ENCODE results near the gene WWC1.
"Not testable (repeated sequence)": the region's sequence is repeated elsewhere in the genome, so short reads cannot be mapped to it uniquely, and the experiment has no call there.

Gene WWC1

GRCh38 chr5:168329302-168329701 lies 37.9 kb downstream of the WWC1 start:
- no peak overlapping the region for H3K4me3 ChIP-seq (ENCODE audit: low read depth, low read length)

GRCh38 chr5:168332042-168332441 lies 40.6 kb downstream of the WWC1 start:
- no peak for TF ChIP-seq CTCF (conservative IDR thresholded peaks at IDR 0.05; ENCODE audit: low read depth, low read length)
- no peak for DNase-seq (ENCODE audit: low read depth)
- H3K4me3 ChIP-seq (ENCODE audit: low read depth, low read length): no peak overlapping the region

More at GRCh38 chr5:168329302-168329701, 37.9 kb downstream of the WWC1 start:
- TF ChIP-seq CTCF (conservative IDR thresholded peaks at IDR 0.05; ENCODE audit: low read depth, low read length): no peak
- DNase-seq (ENCODE audit: low read depth): no peak

- H3K4me3 ChIP-seq (ENCODE audit: low read depth, low read length): no peak overlapping the region
- TF ChIP-seq CTCF (conservative IDR thresholded peaks at IDR 0.05; ENCODE audit: low read depth, low read length): no peak
- DNase-seq (ENCODE audit: low read depth): no peak
These were observed 42.8 kb downstream of the WWC1 start for GRCh38 chr5:168334280-168334679.

- no peak for TF ChIP-seq CTCF (conservative IDR thresholded peaks at IDR 0.05; ENCODE audit: low read depth, low read length)
- DNase-seq (ENCODE audit: low read depth): peak; percentile 85
- H3K4me3 ChIP-seq (ENCODE audit: low read depth, low read length): no peak overlapping the region
These were observed 43.2 kb downstream of the WWC1 start for GRCh38 chr5:168334695-168335094.

- DNase-seq (ENCODE audit: low read depth): no peak
- no peak overlapping the region for H3K4me3 ChIP-seq (ENCODE audit: low read depth, low read length)
- no peak for TF ChIP-seq CTCF (conservative IDR thresholded peaks at IDR 0.05; ENCODE audit: low read depth, low read length)
These were observed 45.9 kb downstream of the WWC1 start for GRCh38 chr5:168337361-168337760.

GRCh38 chr5:168339109-168339771 lies 47.8 kb downstream of the WWC1 start:
- H3K4me3 ChIP-seq (ENCODE audit: low read depth, low read length): no peak overlapping the region
- DNase-seq (ENCODE audit: low read depth): no peak
- peak; percentile 24 for TF ChIP-seq CTCF (conservative IDR thresholded peaks at IDR 0.05; ENCODE audit: low read depth, low read length)

- H3K4me3 ChIP-seq (ENCODE audit: low read depth, low read length); DNase-seq (ENCODE audit: low read depth): not testable (repeated sequence)
These were observed 48.3 kb downstream of the WWC1 start for GRCh38 chr5:168339772-168340140.
